MM.1S (cell line): Measurements from ENCODE around the gene MELTF.

Experiments used
- DNase-seq: peaks from one replicate; pipeline ENCODE4 v3.0.0-alpha.2; 2015
- H2AFZ ChIP-seq: fragments of 300-600 bp; sonication (generic); 2 replicates; pipeline ENCODE4 v1.6.0; 2016; ENCODE audit warnings: antibody characterized with exemption, low read length
- H3F3A ChIP-seq: fragments of 300-600 bp; sonication (generic); 2 replicates; pipeline ENCODE4 v1.6.1; 2016; ENCODE audit warnings: mild to moderate bottlenecking, antibody characterized with exemption, low read length, moderate library complexity, mixed read lengths; ENCODE audit not compliant: insufficient read depth
- H3K27ac ChIP-seq: fragments of 300-600 bp; sonication (generic); 2 replicates; pipeline ENCODE4 v1.5.1; 2016; ENCODE audit warnings: mild to moderate bottlenecking, low read length
- H3K27me3 ChIP-seq: fragments of 300-600 bp; sonication (generic); replicated peaks from 2 replicates; pipeline ENCODE4 v1.6.0; 2016; ENCODE audit warnings: low read length; ENCODE audit not compliant: insufficient read depth
- H3K36me3 ChIP-seq: fragments of 300-600 bp; sonication (generic); replicated peaks from 2 replicates; pipeline ENCODE4 v1.6.1; 2016; ENCODE audit warnings: mild to moderate bottlenecking, low read length, mixed read lengths; ENCODE audit not compliant: insufficient read depth
- H3K4me1 ChIP-seq: fragments of 300-600 bp; sonication (generic); 2 replicates; pipeline ENCODE4 v1.6.1; 2016; ENCODE audit warnings: low read length, mixed read lengths
- H3K4me2 ChIP-seq: fragments of 300-600 bp; sonication (generic); 2 replicates; pipeline ENCODE4 v1.6.0; 2016; ENCODE audit warnings: low read depth, low read length
- H3K4me3 ChIP-seq: fragments of 300-600 bp; sonication (generic); 2 replicates; pipeline ENCODE4 v1.5.1; 2016; ENCODE audit warnings: low read length, mixed read lengths
- H3K79me2 ChIP-seq: fragments of 300-600 bp; sonication (generic); 2 replicates; pipeline ENCODE4 v1.6.1; 2016; ENCODE audit warnings: mixed run types, low read length, mixed read lengths
- H3K9ac ChIP-seq: fragments of 300-600 bp; sonication (generic); 2 replicates; pipeline ENCODE4 v1.6.1; 2016; ENCODE audit warnings: low read length, mixed read lengths
- H3K9me2 ChIP-seq: fragments of 300-600 bp; sonication (generic); replicated peaks from 2 replicates; pipeline ENCODE4 v1.6.1; 2016; ENCODE audit warnings: mild to moderate bottlenecking, low read length, mixed read lengths; ENCODE audit not compliant: insufficient read depth
- H3K9me3 ChIP-seq: fragments of 300-600 bp; sonication (generic); replicated peaks from 2 replicates; pipeline ENCODE4 v1.6.1; 2016; ENCODE audit warnings: mild to moderate bottlenecking, low read length, mixed read lengths; ENCODE audit not compliant: insufficient read depth
- H4K20me1 ChIP-seq: fragments of 300-600 bp; sonication (generic); 2 replicates; pipeline ENCODE4 v1.6.1; 2016; ENCODE audit warnings: mild to moderate bottlenecking, low read length, moderate library complexity, mixed read lengths; ENCODE audit not compliant: insufficient read depth
- EZH2 ChIP-seq: fragments of 300-600 bp; sonication (generic); optimal IDR thresholded peaks from 2 replicates; pipeline ENCODE3; 2017; ENCODE audit warnings: low read depth, mild to moderate bottlenecking, antibody characterized with exemption, low read length, mixed read lengths
- EZH2phosphoT487 ChIP-seq: fragments of 300-600 bp; sonication (generic); IDR thresholded peaks from 2 replicates; pipeline ENCODE4 v1.6.1; 2018; ENCODE audit warnings: antibody characterized with exemption, low read length
- TF ChIP-seq, protein P1 (sequence below): fragments of 300-600 bp; sonication (generic); IDR thresholded peaks from 2 replicates; pipeline ENCODE4 v1.5.1; 2016; ENCODE audit warnings: antibody characterized with exemption, low read length, mixed read lengths

MELTF gene

DNA sequence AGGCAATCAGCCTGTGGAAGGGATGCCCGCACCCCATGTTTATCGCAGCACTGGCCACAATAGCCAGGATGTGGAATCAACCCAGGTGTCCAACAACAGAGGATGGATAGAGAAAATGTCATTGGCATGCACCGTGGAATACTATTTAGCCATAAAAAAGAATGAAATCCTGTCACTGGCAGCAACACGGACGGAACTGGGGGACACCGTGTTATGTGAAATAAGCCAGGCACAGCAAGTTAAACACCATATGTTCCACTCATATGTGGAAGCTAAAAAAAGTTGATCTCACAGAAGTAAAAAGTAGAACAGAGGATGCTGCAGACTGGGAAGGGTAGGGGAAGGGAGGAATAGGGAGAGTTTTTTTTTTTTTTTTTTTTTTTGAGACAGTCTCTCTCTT is 15.6 kb downstream of the MELTF start:
- TF ChIP-seq EZH2phosphoT487 = no peak
- no peak for TF ChIP-seq EZH2
- TF ChIP-seq, protein P1, sequence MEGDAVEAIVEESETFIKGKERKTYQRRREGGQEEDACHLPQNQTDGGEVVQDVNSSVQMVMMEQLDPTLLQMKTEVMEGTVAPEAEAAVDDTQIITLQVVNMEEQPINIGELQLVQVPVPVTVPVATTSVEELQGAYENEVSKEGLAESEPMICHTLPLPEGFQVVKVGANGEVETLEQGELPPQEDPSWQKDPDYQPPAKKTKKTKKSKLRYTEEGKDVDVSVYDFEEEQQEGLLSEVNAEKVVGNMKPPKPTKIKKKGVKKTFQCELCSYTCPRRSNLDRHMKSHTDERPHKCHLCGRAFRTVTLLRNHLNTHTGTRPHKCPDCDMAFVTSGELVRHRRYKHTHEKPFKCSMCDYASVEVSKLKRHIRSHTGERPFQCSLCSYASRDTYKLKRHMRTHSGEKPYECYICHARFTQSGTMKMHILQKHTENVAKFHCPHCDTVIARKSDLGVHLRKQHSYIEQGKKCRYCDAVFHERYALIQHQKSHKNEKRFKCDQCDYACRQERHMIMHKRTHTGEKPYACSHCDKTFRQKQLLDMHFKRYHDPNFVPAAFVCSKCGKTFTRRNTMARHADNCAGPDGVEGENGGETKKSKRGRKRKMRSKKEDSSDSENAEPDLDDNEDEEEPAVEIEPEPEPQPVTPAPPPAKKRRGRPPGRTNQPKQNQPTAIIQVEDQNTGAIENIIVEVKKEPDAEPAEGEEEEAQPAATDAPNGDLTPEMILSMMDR = no peak
- Histone ChIP-seq H3K4me3 (no peak overlapping the region), H3K4me2 (no peak overlapping the region), H3K4me1 (no peaks in the 10 kb centered on the region), H3K79me2 (no peaks in the 10 kb centered on the region), H3K9me2 (no peaks in the 10 kb centered on the region), H3K27ac (no peak overlapping the region), H3F3A (no peaks in the 10 kb centered on the region), H3K27me3 (no peaks in the 10 kb centered on the region), H2AFZ (no peak overlapping the region), H3K9ac (no peak overlapping the region), H3K36me3 (no peaks in the 10 kb centered on the region), H3K9me3 (no peaks in the 10 kb centered on the region), H4K20me1 (no peaks in the 10 kb centered on the region)
- DNase-seq = no peak

DNA sequence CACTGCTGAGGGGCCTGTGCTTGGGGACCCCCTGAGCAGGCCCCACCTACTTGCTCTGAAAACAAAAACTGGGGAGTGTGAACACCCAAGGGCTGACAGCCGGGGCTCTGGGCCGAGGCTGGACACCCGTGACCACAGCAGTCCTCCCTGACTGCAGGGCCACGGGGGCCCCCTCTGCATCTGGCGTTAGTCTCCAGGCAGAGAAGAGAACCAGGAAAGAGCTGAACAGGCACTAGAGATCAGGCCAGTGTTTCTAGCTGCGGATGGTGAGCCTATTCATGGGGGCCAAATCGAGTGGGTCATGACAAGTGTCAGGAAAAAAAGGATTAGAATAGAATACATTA is 17.1 kb downstream of the MELTF start:
- no peak for DNase-seq
- H3K9ac ChIP-seq = no peak overlapping the region
- TF ChIP-seq, protein P1 = no peak
- TF ChIP-seq EZH2 (no peak), EZH2phosphoT487 (no peak)

DNA sequence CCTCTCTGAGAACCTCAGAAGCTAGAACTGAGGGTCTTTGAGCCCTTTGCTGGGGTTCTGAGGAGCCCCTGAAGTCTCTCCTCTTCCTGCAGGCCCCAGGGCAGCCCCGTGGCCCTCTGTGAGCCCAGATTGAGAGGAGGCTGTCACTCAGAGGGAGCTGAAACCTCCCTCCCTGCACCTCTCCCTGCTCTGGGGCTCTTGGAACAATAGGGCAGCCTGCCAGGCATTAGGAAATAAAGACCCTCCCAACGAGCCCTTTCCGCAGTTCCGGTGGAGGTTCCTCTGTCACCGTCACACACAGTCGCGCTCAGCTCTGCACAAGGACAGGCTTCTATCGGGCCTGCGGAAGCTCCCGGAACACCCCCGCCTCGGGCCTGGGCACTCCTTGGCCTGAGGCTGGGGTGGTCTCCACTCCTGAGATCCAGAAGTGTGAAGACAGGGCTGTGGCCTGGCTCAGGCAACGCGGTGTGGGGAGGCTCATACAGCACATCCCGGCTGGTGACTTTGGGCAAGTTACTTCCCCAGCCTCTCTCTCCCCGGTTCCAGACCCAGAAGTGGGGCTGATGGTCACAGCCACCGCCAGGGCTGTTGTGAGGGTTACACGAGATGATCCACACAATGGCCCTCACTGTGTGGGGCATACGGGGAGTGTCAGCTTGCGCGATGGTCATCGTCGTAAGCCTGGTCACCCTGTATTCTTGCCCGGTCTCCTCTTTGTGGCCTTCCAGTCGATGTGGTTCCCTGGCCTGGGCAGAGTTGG is 17.7 kb downstream of the MELTF start:
- H3K36me3 ChIP-seq = no peaks in the 10 kb centered on the region
- no peaks in the 10 kb centered on the region for H3K9me2 ChIP-seq
- no peak overlapping the region for H3K4me2 ChIP-seq
- H3K27me3 ChIP-seq = no peaks in the 10 kb centered on the region
- no peaks in the 10 kb centered on the region for H4K20me1 ChIP-seq
- TF ChIP-seq EZH2 (no peak), EZH2phosphoT487 (no peak)
- TF ChIP-seq, protein P1 = no peak
- no peaks in the 10 kb centered on the region for H3K79me2 ChIP-seq
- DNase-seq = no peak
- no peaks in the 10 kb centered on the region for H3K9me3 ChIP-seq
- H2AFZ ChIP-seq = no peak overlapping the region
- no peaks in the 10 kb centered on the region for H3F3A ChIP-seq
- H3K4me3 ChIP-seq = no peak overlapping the region
- no peaks in the 10 kb centered on the region for H3K4me1 ChIP-seq
- no peak overlapping the region for H3K27ac ChIP-seq
- H3K9ac ChIP-seq = no peak overlapping the region

More for the DNA sequence above, 17.1 kb downstream of the MELTF start:
- Histone ChIP-seq H2AFZ (no peak overlapping the region), H3K9me2 (no peaks in the 10 kb centered on the region), H3K4me3 (no peak overlapping the region), H3K27me3 (no peaks in the 10 kb centered on the region), H4K20me1 (no peaks in the 10 kb centered on the region), H3K36me3 (no peaks in the 10 kb centered on the region), H3F3A (no peaks in the 10 kb centered on the region), H3K9me3 (no peaks in the 10 kb centered on the region), H3K4me2 (no peak overlapping the region), H3K27ac (no peak overlapping the region), H3K79me2 (no peaks in the 10 kb centered on the region), H3K4me1 (no peaks in the 10 kb centered on the region)
